Endothelial cell of umbilical vein (primary cell): ENCODE data around the gene TMEM121. TPM values are rescaled to one million over a fixed set of nuclear protein-coding genes. Genes with fewer than 3 reads are reported as not detected.

Experiments used
- Bru-seq: library from RNA; stranded (reverse); fragments of 400-500 nt; gene quantifications from one replicate; lab custom pipeline; 2021; lab: Mats Ljungman, UMichigan
- BruChase-seq, 2 experiments: library from RNA; stranded (reverse); fragments of 400-500 nt; gene quantifications; one replicate each; lab custom pipeline; 2021; lab: Mats Ljungman, UMichigan
- BruUV-seq: library from RNA; stranded (reverse); fragments of 400-500 nt; replicated peaks from 2 replicates; lab custom pipeline; 2021; lab: Mats Ljungman, UMichigan
- CTCF ChIA-PET: fragments of 300-600, 350-600 bp; sonication (Branson Sonifier 250); formaldehyde crosslinking; loops from one replicate; lab custom pipeline; 2021; ENCODE audit warnings: antibody characterized with exemption, inconsistent platforms; lab: Charles Lee
- POLR2A ChIA-PET: fragments of 300-600, 350-600 bp; sonication (Branson Sonifier 250); formaldehyde crosslinking; loops from one replicate; lab custom pipeline; 2021; ENCODE audit warnings: antibody characterized with exemption, inconsistent platforms; lab: Charles Lee
- DNase-seq: peaks from one replicate; pipeline ENCODE4 v3.0.0-alpha.2; 2011; ENCODE audit warnings: low read depth, low spot score
- FAIRE-seq: peaks from 2 replicates; lab custom pipeline; 2011; peaks lifted over from hg19 to GRCh38; lab: Jason Lieb, UNC
- H2AFZ ChIP-seq: 2 replicates; pipeline ENCODE4 v1.6.0; 2012; ENCODE audit warnings: low read depth, low read length, control low read depth, inconsistent platforms
- H3K27ac ChIP-seq: 2 replicates; pipeline ENCODE4 v1.5.1; 2011; ENCODE audit warnings: low read depth, mild to moderate bottlenecking, control low read depth, low read length, moderate library complexity; ENCODE audit not compliant: insufficient read depth
- H3K27me3 ChIP-seq, 2 experiments: 2 replicates each; pipeline versions ENCODE4 v1.6.0 to v1.6.1; 2011; ENCODE audit warnings: low read length in 2 of 2, mixed read lengths in 1 of 2; ENCODE audit not compliant: control insufficient read depth in 2 of 2, insufficient read depth in 2 of 2
- H3K36me3 ChIP-seq, 2 experiments: 2 replicates in 1 of 2; 3 replicates in 1 of 2; pipeline ENCODE4 v1.5.1; 2011; ENCODE audit warnings: low read length in 2 of 2, mild to moderate bottlenecking in 1 of 2, moderate library complexity in 1 of 2; ENCODE audit not compliant: control insufficient read depth in 2 of 2, insufficient read depth in 2 of 2; ENCODE audit errors: extremely low read depth in 1 of 2
- H3K4me1 ChIP-seq: 3 replicates; pipeline ENCODE4 v1.5.1; 2011; ENCODE audit warnings: mild to moderate bottlenecking, low read length; ENCODE audit not compliant: control insufficient read depth, insufficient read depth; ENCODE audit errors: extremely low read depth
- H3K4me2 ChIP-seq: 2 replicates; pipeline ENCODE4 v1.6.1; 2011; ENCODE audit warnings: low read length, control low read depth, mixed read lengths; ENCODE audit not compliant: insufficient read depth
- H3K4me3 ChIP-seq, 3 experiments: fragments of 200-600 bp in 1 of 3; sonication (generic), shearing (Covaris generic) in 1 of 3; replicated peaks in 1 of 3; 2 replicates each; pipeline ENCODE4 v1.5.1; 2011 to 2016; ENCODE audit warnings: control low read depth in 3 of 3, low read length in 3 of 3, mild to moderate bottlenecking in 2 of 3, inconsistent platforms in 1 of 3, low read depth in 1 of 3, moderate library complexity in 1 of 3; ENCODE audit not compliant: insufficient read depth in 1 of 3
- H3K79me2 ChIP-seq: 2 replicates; pipeline ENCODE4 v1.6.0; 2012; ENCODE audit warnings: low read length, inconsistent platforms; ENCODE audit not compliant: control insufficient read depth, insufficient read depth
- H3K9ac ChIP-seq: replicated peaks from 2 replicates; pipeline ENCODE3; 2011; ENCODE audit warnings: low read length, control low read depth; ENCODE audit not compliant: insufficient read depth; ENCODE audit errors: extremely low read depth
- H3K9me1 ChIP-seq: replicated peaks from 3 replicates; pipeline ENCODE4 v1.6.0; 2011; ENCODE audit warnings: mild to moderate bottlenecking, low read length; ENCODE audit not compliant: control insufficient read depth, insufficient read depth; ENCODE audit errors: extremely low read depth
- H3K9me3 ChIP-seq: replicated peaks from 2 replicates; pipeline ENCODE4 v1.5.1; 2012; ENCODE audit warnings: low read length, inconsistent platforms; ENCODE audit not compliant: control insufficient read depth, insufficient read depth
- H4K20me1 ChIP-seq: replicated peaks from 2 replicates; pipeline ENCODE3; 2011; ENCODE audit warnings: mild to moderate bottlenecking, low read length; ENCODE audit not compliant: control insufficient read depth, insufficient read depth; ENCODE audit errors: extremely low read depth
- EZH2 ChIP-seq: IDR thresholded peaks from 2 replicates; pipeline ENCODE4 v1.6.1; 2012; ENCODE audit warnings: borderline replicate concordance, low read depth, mild to moderate bottlenecking, moderate library complexity, low read length, inconsistent platforms; ENCODE audit not compliant: severe bottlenecking
- FOS ChIP-seq: IDR thresholded peaks from 2 replicates; pipeline ENCODE4 v1.6.1; 2011; ENCODE audit warnings: mild to moderate bottlenecking, low read length, moderate library complexity, borderline replicate concordance; ENCODE audit not compliant: insufficient read depth
- MAX ChIP-seq: IDR thresholded peaks from 2 replicates; pipeline ENCODE4 v1.6.1; 2011; ENCODE audit not compliant: insufficient read depth, insufficient read length
- POLR2A ChIP-seq: IDR thresholded peaks from 2 replicates; pipeline ENCODE4 v1.6.1; 2012; ENCODE audit warnings: low read depth, mild to moderate bottlenecking, control low read depth, low read length
- dilution Hi-C: fragments of 300-500 bp; cut with MboI; formaldehyde crosslinking; loops from one replicate; pipeline ENCODE4 v1.15.0; 2019; ENCODE audit warnings: low sequenced_read_pairs; ENCODE audit not compliant: extremely low pct_ligation_motif_present
- intact Hi-C: fragments of 100-400 bp; cut with micrococcal nuclease; formaldehyde crosslinking; loops from one replicate; pipeline ENCODE4 v1.10.0; 2022
- long read RNA-seq: library from polyadenylated mRNA; stranded (forward); transcript quantifications from one replicate; pipeline ENCODE4 v2.0.0, GENCODE V29; 2021
- polyA minus RNA-seq, 3 experiments: library from RNA; depleted of rRNA, polyadenylated mRNA; stranded (reverse); fragments of >200 nt; gene quantifications; 1 replicate in 1 of 3; 2 replicates in 2 of 3; pipeline ENCODE4 v1.2.3, GENCODE V29; 2011
- polyA plus RNA-seq, 4 experiments: library from polyadenylated mRNA; depleted of rRNA in 3 of 4; stranded (reverse) in 3 of 4; unstranded in 1 of 4; fragments of >200 nt; gene quantifications; 2 replicates each; pipeline versions ENCODE4 v1.2.1 to v1.2.3, GENCODE V29; 2011 to 2012; ENCODE audit warnings: missing spikeins in 1 of 4
- total RNA-seq: library from RNA; stranded (reverse); gene quantifications from 2 replicates; pipeline ENCODE4 v1.2.3, GENCODE V29; 2021
- TF ChIP-seq, protein P1 (sequence below), 2 donors: IDR thresholded peaks; 1 replicate in 1 of 2; 2 replicates in 1 of 2; pipeline ENCODE4 v1.5.1; 2011; ENCODE audit warnings: low read length in 2 of 2, mild to moderate bottlenecking in 2 of 2, moderate library complexity in 2 of 2, control low read depth in 1 of 2, inconsistent platforms in 1 of 2, low read depth in 1 of 2; ENCODE audit not compliant: insufficient read depth in 1 of 2; ENCODE audit errors: extremely low read depth in 1 of 2

TMEM121 gene
- 4.8 and 5.3 TPM in 2 replicates for total RNA-seq
- polyA plus RNA-seq = 7.7 and 13.1 TPM in 2 replicates
- polyA plus RNA-seq (2011; cell fraction: cytosol; rRNA removed) = 1.8 and 4.0 TPM in 2 replicates
- 1.8 and 2.2 TPM in 2 replicates for polyA plus RNA-seq (2011; cell fraction: nucleus; rRNA removed)
- polyA plus RNA-seq (2012) = 1.5 and 3.9 TPM in 2 replicates
- polyA minus RNA-seq = 2.0 and 3.7 TPM in 2 replicates
- 2.4 TPM for polyA minus RNA-seq (2011; cell fraction: cytosol; rRNA and poly(A)+ RNA removed)
- polyA minus RNA-seq (2011; cell fraction: nucleus; rRNA and poly(A)+ RNA removed) = 0.38 and 2.1 TPM in 2 replicates
- Bru-seq, nascent RNA = percentile 18 among the genes with signal in this experiment
- BruChase-seq, experiment 1, labeled RNA remaining after a 6-hour chase = percentile 25 among the genes with signal in this experiment
- BruChase-seq, experiment 2, labeled RNA remaining after a 2-hour chase = percentile 27 among the genes with signal in this experiment
- long read RNA-seq, transcript TMEM121-201 (2 exons, 1,532 nt) = major isoform, 19 of 25 reads
- long read RNA-seq, partial matches to known transcripts = 3 of 25 reads
- long read RNA-seq, other reads (novel, unspliced or antisense) = 2 of 25 reads

DNA sequence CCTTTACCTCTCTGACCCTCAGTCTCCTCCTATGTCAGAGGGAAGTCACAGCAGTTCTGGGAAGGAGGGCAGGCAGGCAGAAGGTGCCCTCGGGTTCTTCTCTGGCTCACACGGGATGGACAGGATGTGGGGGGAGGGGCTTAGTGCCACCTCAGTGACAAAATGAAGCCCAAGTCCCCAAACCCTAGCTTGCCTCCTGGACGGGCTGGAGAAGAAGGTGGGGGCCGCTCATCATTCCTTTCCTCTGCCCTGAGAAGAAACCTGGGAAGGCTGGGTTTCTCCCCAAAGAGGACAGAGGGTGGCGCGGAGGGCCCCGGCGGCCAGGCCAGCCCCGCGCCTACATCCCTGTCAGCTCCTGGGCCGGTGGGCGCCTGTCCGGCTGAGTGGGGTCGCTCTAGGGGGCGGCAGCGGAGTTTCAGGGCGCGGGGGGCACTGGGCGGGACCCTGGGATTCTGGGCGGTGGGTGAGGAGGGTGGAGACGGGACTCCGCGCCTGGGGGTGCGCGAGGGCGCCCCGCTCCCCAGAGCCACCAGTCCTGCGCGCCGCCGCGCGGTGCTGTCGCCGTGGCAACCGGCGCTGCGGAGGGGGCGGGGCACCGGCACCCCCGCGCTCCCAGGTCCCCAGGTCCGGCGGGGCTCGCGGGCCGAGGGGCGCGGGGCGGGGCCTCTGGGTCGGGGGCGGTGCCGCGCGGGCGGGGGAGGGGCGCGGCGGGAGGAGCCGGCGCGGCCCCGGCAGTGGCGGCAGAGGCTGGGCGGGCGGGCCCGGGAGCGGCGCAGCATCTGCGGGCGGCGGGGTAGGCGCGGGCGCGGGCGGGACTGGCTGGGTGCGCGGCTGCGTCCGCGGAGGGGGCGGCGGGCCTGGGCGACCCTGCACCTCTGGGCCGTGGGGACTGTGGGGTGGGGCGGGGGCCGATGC is at the start of gene TMEM121:
Gene TMEM121, plus strand, starts transcription at position 723 of the 915 bp plus-strand sequence. CDS start 2,252 bp downstream, outside the sequence.
- H3K79me2 ChIP-seq = no peaks in the 10 kb centered on the region
- no peak for TF ChIP-seq MAX
- no peak for TF ChIP-seq POLR2A
- TF ChIP-seq FOS = no peak
- TF ChIP-seq EZH2 = peak; percentile 64
- TF ChIP-seq, protein P1, sequence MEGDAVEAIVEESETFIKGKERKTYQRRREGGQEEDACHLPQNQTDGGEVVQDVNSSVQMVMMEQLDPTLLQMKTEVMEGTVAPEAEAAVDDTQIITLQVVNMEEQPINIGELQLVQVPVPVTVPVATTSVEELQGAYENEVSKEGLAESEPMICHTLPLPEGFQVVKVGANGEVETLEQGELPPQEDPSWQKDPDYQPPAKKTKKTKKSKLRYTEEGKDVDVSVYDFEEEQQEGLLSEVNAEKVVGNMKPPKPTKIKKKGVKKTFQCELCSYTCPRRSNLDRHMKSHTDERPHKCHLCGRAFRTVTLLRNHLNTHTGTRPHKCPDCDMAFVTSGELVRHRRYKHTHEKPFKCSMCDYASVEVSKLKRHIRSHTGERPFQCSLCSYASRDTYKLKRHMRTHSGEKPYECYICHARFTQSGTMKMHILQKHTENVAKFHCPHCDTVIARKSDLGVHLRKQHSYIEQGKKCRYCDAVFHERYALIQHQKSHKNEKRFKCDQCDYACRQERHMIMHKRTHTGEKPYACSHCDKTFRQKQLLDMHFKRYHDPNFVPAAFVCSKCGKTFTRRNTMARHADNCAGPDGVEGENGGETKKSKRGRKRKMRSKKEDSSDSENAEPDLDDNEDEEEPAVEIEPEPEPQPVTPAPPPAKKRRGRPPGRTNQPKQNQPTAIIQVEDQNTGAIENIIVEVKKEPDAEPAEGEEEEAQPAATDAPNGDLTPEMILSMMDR (IDR thresholded peaks at IDR 0.05; ENCODE audit: extremely low read depth in 1 of 2, insufficient read depth in 1 of 2, low read depth in 1 of 2, low read length in 2 of 2) = no peak
- peak within 1 kb of the TSS; percentile 45 to 63 (median 55) for H3K4me3 ChIP-seq
- FAIRE-seq (no peak), DNase-seq (no peak)
- H3K27ac ChIP-seq = no peak within 1 kb of the TSS
- no peaks in the 10 kb centered on the region for H4K20me1 ChIP-seq
- H3K9me1 ChIP-seq = no peaks in the 10 kb centered on the region
- peaks cover 17% of the 10 kb centered on the region for H3K4me1 ChIP-seq
- no peak within 1 kb of the TSS for H3K9ac ChIP-seq
- peak within 1 kb of the TSS; percentile 63 for H2AFZ ChIP-seq
- H3K9me3 ChIP-seq = no peaks in the 10 kb centered on the region
- BruUV-seq = no TSS peak
- ChIA-PET POLR2A (no interaction called here), CTCF (no interaction called here)
- peak within 1 kb of the TSS; percentile 61 for H3K4me2 ChIP-seq
- peaks cover 6 to 7% of the 10 kb centered on the region in 2 experiments for H3K27me3 ChIP-seq
- dilution Hi-C loops = no loop called here
- H3K36me3 ChIP-seq = no peaks in the 10 kb centered on the region
- intact Hi-C loops = no loop called here
